Measurements from ENCODE around the gene C4orf51. TPM values are rescaled to one million over a fixed set of nuclear protein-coding genes. Genes with fewer than 3 reads are reported as not detected.

The C4orf51 gene
- total RNA-seq, 1 experiment from 2014 or later: 15.4 TPM

DNA sequence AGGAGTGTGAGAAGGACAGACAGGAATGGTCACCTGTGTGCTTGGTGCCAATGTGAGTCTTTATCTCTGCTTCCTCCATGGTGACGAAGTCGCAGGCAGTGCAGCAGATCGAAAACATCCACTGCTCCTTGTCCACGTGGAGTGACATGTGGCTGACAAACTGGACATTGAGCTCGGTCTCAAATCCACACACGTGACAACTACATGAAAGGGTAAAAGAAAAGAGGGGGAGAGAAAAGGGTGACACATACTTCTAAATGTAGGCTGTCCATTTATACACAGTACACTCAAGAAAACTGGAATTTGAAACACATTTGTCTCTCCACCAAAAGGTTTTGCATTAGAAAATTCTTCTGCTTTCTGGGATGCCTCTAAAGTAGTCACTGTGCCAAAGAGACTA is 94.5 kb downstream of the C4orf51 start:
- peaks cover 30% of the 10 kb centered on the region for H3K4me1 Mint-ChIP-seq
- peaks cover 51% of the 10 kb centered on the region for H3K36me3 Mint-ChIP-seq
- peak overlapping the region; percentile 25; the same call in 1 of the 2 replicates for H3K27ac Mint-ChIP-seq
- ChIA-PET CTCF (no interaction called here), POLR2A (no interaction called here)
- H3K9me3 Mint-ChIP-seq: no peaks in the 10 kb centered on the region
- DNase-seq (ENCODE audit: low spot score): no peak
- H3K27me3 Mint-ChIP-seq (ENCODE audit: low read depth): no peaks in the 10 kb centered on the region
- H3K4me3 Mint-ChIP-seq: no peak overlapping the region
- TF ChIP-seq, protein P1, sequence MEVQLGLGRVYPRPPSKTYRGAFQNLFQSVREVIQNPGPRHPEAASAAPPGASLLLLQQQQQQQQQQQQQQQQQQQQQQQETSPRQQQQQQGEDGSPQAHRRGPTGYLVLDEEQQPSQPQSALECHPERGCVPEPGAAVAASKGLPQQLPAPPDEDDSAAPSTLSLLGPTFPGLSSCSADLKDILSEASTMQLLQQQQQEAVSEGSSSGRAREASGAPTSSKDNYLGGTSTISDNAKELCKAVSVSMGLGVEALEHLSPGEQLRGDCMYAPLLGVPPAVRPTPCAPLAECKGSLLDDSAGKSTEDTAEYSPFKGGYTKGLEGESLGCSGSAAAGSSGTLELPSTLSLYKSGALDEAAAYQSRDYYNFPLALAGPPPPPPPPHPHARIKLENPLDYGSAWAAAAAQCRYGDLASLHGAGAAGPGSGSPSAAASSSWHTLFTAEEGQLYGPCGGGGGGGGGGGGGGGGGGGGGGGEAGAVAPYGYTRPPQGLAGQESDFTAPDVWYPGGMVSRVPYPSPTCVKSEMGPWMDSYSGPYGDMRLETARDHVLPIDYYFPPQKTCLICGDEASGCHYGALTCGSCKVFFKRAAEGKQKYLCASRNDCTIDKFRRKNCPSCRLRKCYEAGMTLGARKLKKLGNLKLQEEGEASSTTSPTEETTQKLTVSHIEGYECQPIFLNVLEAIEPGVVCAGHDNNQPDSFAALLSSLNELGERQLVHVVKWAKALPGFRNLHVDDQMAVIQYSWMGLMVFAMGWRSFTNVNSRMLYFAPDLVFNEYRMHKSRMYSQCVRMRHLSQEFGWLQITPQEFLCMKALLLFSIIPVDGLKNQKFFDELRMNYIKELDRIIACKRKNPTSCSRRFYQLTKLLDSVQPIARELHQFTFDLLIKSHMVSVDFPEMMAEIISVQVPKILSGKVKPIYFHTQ (CRISPR knock-in tag; IDR thresholded peaks at IDR 0.05): no peak
- no peak for TF ChIP-seq PRRX2 (CRISPR knock-in tag; IDR thresholded peaks at IDR 0.05)
- TF ChIP-seq, protein P2, sequence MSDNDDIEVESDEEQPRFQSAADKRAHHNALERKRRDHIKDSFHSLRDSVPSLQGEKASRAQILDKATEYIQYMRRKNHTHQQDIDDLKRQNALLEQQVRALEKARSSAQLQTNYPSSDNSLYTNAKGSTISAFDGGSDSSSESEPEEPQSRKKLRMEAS (CRISPR knock-in tag; IDR thresholded peaks at IDR 0.05): no peak
- TF ChIP-seq FOXK1 (CRISPR knock-in tag; IDR thresholded peaks at IDR 0.05): no peak
- TF ChIP-seq ZNF423 (CRISPR knock-in tag; IDR thresholded peaks at IDR 0.05): no peak
- no peak for TF ChIP-seq SMAD3 (CRISPR knock-in tag; IDR thresholded peaks at IDR 0.05; ENCODE audit: borderline replicate concordance)
- no peak for TF ChIP-seq KAT7 (CRISPR knock-in tag; IDR thresholded peaks at IDR 0.05; ENCODE audit: borderline replicate concordance)
- TF ChIP-seq, protein P3, sequence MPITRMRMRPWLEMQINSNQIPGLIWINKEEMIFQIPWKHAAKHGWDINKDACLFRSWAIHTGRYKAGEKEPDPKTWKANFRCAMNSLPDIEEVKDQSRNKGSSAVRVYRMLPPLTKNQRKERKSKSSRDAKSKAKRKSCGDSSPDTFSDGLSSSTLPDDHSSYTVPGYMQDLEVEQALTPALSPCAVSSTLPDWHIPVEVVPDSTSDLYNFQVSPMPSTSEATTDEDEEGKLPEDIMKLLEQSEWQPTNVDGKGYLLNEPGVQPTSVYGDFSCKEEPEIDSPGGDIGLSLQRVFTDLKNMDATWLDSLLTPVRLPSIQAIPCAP (CRISPR knock-in tag; IDR thresholded peaks at IDR 0.05): no peak
- TF ChIP-seq ZNF232 (CRISPR knock-in tag; IDR thresholded peaks at IDR 0.05): no peak
- no peak for TF ChIP-seq ZNF138 (CRISPR knock-in tag; conservative IDR thresholded peaks at IDR 0.05)
- TF ChIP-seq ZNF671 (CRISPR knock-in tag; IDR thresholded peaks at IDR 0.05): no peak
- TF ChIP-seq, protein P4, sequence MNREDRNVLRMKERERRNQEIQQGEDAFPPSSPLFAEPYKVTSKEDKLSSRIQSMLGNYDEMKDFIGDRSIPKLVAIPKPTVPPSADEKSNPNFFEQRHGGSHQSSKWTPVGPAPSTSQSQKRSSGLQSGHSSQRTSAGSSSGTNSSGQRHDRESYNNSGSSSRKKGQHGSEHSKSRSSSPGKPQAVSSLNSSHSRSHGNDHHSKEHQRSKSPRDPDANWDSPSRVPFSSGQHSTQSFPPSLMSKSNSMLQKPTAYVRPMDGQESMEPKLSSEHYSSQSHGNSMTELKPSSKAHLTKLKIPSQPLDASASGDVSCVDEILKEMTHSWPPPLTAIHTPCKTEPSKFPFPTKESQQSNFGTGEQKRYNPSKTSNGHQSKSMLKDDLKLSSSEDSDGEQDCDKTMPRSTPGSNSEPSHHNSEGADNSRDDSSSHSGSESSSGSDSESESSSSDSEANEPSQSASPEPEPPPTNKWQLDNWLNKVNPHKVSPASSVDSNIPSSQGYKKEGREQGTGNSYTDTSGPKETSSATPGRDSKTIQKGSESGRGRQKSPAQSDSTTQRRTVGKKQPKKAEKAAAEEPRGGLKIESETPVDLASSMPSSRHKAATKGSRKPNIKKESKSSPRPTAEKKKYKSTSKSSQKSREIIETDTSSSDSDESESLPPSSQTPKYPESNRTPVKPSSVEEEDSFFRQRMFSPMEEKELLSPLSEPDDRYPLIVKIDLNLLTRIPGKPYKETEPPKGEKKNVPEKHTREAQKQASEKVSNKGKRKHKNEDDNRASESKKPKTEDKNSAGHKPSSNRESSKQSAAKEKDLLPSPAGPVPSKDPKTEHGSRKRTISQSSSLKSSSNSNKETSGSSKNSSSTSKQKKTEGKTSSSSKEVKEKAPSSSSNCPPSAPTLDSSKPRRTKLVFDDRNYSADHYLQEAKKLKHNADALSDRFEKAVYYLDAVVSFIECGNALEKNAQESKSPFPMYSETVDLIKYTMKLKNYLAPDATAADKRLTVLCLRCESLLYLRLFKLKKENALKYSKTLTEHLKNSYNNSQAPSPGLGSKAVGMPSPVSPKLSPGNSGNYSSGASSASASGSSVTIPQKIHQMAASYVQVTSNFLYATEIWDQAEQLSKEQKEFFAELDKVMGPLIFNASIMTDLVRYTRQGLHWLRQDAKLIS (CRISPR knock-in tag; IDR thresholded peaks at IDR 0.05; ENCODE audit: borderline replicate concordance): no peak
- no peak for ATAC-seq

DNA sequence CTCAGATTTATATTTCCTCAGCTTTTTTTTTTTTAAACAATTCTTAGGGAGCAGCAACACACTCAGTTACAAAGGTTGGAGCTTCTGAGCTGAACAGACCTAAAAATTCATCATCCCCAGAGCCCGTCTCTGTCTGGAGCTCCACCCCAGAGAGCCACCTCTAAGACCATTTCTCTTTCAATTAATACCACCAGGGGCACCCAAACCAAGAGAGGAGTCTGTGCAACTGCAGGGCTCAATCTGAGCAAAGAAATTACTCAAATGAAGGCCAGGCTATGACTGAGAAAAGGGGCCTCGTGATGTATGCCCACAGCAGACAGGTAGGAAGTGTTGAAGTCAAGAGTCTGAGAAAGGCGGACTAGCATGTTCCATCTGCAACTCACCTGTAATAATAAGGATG is 95.5 kb downstream of the C4orf51 start:
- H3K27ac Mint-ChIP-seq: peak overlapping the region; percentile 83; the same call in 1 of the 2 replicates
- H3K36me3 Mint-ChIP-seq: peaks cover 51% of the 10 kb centered on the region
- H3K9me3 Mint-ChIP-seq: no peaks in the 10 kb centered on the region
- no peaks in the 10 kb centered on the region for H3K27me3 Mint-ChIP-seq (ENCODE audit: low read depth)
- POLR2A ChIA-PET: no interaction called here
- no peak overlapping the region for H3K4me3 Mint-ChIP-seq
- H3K4me1 Mint-ChIP-seq: peaks cover 35% of the 10 kb centered on the region
- ATAC-seq: peak; percentile 63
- CTCF ChIA-PET: interaction anchor here (0.6 to 0.8 kb wide), 2 partner anchors 27 to 320 kb away, joined by 3 read pairs; no protein-coding TSS in a partner anchor
- no peak for DNase-seq (ENCODE audit: low spot score)
- TF ChIP-seq, protein P5, sequence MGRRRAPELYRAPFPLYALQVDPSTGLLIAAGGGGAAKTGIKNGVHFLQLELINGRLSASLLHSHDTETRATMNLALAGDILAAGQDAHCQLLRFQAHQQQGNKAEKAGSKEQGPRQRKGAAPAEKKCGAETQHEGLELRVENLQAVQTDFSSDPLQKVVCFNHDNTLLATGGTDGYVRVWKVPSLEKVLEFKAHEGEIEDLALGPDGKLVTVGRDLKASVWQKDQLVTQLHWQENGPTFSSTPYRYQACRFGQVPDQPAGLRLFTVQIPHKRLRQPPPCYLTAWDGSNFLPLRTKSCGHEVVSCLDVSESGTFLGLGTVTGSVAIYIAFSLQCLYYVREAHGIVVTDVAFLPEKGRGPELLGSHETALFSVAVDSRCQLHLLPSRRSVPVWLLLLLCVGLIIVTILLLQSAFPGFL (CRISPR knock-in tag; IDR thresholded peaks at IDR 0.05; ENCODE audit: borderline replicate concordance): no peak
- TF ChIP-seq ZNF396 (CRISPR knock-in tag; IDR thresholded peaks at IDR 0.05; ENCODE audit: borderline replicate concordance) (no peak), ZNF671 (CRISPR knock-in tag; IDR thresholded peaks at IDR 0.05) (no peak), ELF4 (CRISPR knock-in tag; IDR thresholded peaks at IDR 0.05; ENCODE audit: low read depth) (no peak), ZNF138 (CRISPR knock-in tag; conservative IDR thresholded peaks at IDR 0.05) (no peak), NFATC4 (CRISPR knock-in tag; IDR thresholded peaks at IDR 0.05) (no peak), GABPB1 (CRISPR knock-in tag; IDR thresholded peaks at IDR 0.05) (no peak)
- TF ChIP-seq, protein P6, sequence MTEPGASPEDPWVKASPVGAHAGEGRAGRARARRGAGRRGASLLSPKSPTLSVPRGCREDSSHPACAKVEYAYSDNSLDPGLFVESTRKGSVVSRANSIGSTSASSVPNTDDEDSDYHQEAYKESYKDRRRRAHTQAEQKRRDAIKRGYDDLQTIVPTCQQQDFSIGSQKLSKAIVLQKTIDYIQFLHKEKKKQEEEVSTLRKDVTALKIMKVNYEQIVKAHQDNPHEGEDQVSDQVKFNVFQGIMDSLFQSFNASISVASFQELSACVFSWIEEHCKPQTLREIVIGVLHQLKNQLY (CRISPR knock-in tag; IDR thresholded peaks at IDR 0.05): no peak
- TF ChIP-seq, protein P7, sequence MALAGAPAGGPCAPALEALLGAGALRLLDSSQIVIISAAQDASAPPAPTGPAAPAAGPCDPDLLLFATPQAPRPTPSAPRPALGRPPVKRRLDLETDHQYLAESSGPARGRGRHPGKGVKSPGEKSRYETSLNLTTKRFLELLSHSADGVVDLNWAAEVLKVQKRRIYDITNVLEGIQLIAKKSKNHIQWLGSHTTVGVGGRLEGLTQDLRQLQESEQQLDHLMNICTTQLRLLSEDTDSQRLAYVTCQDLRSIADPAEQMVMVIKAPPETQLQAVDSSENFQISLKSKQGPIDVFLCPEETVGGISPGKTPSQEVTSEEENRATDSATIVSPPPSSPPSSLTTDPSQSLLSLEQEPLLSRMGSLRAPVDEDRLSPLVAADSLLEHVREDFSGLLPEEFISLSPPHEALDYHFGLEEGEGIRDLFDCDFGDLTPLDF (CRISPR knock-in tag; IDR thresholded peaks at IDR 0.05): no peak
- TF ChIP-seq, protein P8, sequence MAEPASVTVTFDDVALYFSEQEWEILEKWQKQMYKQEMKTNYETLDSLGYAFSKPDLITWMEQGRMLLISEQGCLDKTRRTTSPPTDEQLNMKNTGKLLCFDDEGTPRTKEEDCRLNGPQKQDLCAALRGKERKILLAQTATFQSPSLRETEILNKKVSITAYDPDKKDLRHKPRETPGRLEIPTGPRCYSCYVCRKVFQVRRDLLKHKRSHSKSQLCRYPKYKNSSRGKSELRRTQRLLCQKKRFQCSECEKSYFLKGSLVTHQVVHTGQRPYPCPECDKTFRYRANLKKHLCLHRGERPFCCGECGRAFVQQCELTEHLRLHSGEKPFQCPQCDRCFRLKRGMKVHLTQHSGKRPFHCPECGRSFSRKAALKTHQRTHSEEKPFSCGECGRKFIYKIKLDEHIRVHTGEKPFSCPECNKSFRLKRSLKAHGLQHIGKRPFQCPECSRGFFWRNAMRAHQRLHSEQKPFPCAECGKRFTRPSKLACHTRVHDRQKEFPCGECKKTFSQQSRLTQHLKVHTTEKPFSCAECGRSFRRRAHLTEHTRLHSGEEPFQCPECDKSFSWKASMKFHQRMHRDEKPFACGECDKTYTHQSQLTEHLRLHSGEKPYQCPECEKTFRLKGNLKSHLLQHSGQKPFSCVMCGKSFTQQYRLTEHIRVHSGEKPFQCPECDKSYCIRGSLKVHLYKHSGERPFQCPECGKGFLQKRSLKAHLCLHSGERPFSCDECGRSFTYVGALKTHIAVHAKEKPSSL (CRISPR knock-in tag; conservative IDR thresholded peaks at IDR 0.05): no peak
- TF ChIP-seq, protein P9, sequence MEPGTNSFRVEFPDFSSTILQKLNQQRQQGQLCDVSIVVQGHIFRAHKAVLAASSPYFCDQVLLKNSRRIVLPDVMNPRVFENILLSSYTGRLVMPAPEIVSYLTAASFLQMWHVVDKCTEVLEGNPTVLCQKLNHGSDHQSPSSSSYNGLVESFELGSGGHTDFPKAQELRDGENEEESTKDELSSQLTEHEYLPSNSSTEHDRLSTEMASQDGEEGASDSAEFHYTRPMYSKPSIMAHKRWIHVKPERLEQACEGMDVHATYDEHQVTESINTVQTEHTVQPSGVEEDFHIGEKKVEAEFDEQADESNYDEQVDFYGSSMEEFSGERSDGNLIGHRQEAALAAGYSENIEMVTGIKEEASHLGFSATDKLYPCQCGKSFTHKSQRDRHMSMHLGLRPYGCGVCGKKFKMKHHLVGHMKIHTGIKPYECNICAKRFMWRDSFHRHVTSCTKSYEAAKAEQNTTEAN (CRISPR knock-in tag; IDR thresholded peaks at IDR 0.05): no peak
